ENCODE results near the gene SHC1. TPM values are rescaled to one million over a fixed set of nuclear protein-coding genes. Genes with fewer than 3 reads are reported as not detected.
"Not testable (repeated sequence)": the region's sequence is repeated elsewhere in the genome, so short reads cannot be mapped to it uniquely, and the experiment has no call there.

The SHC1 gene
- total RNA-seq, 1 experiment from 2014 or later, result 885 TPM

GRCh38 chr1:154989195-154989860, 18.8 kb upstream of the SHC1 start:
- ChIA-PET CTCF (interaction anchor here (0.9 to 1.9 kb wide), 4 partner anchors 12 to 63 kb away, joined by 4 to 7 read pairs (median 4); no protein-coding TSS in a partner anchor), POLR2A (interaction anchor here (1.5 to 41.1 kb wide), 3 partner anchors 0 to 72 kb away, joined by 4 to 1917 read pairs (median 1917); partner anchors contain the start of genes CKS1B, FLAD1, LENEP and PBXIP1)
- Mint-ChIP-seq H3K9me3 (ENCODE audit: unreplicated experiment) (no peaks in the 10 kb centered on the region), H3K27ac (ENCODE audit: low read depth, unreplicated experiment) (no peak overlapping the region), H3K4me3 (ENCODE audit: unreplicated experiment) (no peak overlapping the region), H3K27me3 (ENCODE audit: insufficient read depth, unreplicated experiment) (no peaks in the 10 kb centered on the region), H3K36me3 (ENCODE audit: insufficient read depth, unreplicated experiment) (peaks cover 67% of the 10 kb centered on the region), H3K4me1 (ENCODE audit: insufficient read depth, unreplicated experiment) (peaks cover 12% of the 10 kb centered on the region)
- no TSS peak for BruUV-seq (replicated peaks)
- DNase-seq (ENCODE audit: unreplicated experiment), result no peak
- TF ChIP-seq CTCF (IDR thresholded peaks at IDR 0.05; ENCODE audit: unreplicated experiment), result no peak
- intact Hi-C loops (cut with micrococcal nuclease), result no loop called here

GRCh38 chr1:154988058-154988954, 17.8 kb upstream of the SHC1 start:
- Mint-ChIP-seq H3K27ac (ENCODE audit: low read depth, unreplicated experiment) (no peak overlapping the region), H3K36me3 (ENCODE audit: insufficient read depth, unreplicated experiment) (peaks cover 67% of the 10 kb centered on the region), H3K9me3 (ENCODE audit: unreplicated experiment) (no peaks in the 10 kb centered on the region), H3K4me1 (ENCODE audit: insufficient read depth, unreplicated experiment) (peaks cover 17% of the 10 kb centered on the region), H3K4me3 (ENCODE audit: unreplicated experiment) (no peak overlapping the region), H3K27me3 (ENCODE audit: insufficient read depth, unreplicated experiment) (no peaks in the 10 kb centered on the region)
- no TSS peak for BruUV-seq (replicated peaks)
- TF ChIP-seq CTCF (IDR thresholded peaks at IDR 0.05; ENCODE audit: unreplicated experiment), result no peak
- CTCF ChIA-PET, result interaction anchor here (0.6 to 7.3 kb wide), 10 partner anchors 9 to 183 kb away, joined by 3 to 118 read pairs (median 4); partner anchors contain the start of genes LENEP and SHC1
- no peak for DNase-seq (ENCODE audit: unreplicated experiment)
- POLR2A ChIA-PET, result interaction anchor here (0.6 to 41.1 kb wide), 5 partner anchors 1 to 94 kb away, joined by 3 to 1917 read pairs (median 4); partner anchors contain the start of genes CKS1B, FLAD1, LENEP and PBXIP1
- intact Hi-C loops (cut with micrococcal nuclease), result no loop called here

- TF ChIP-seq CTCF (IDR thresholded peaks at IDR 0.05; ENCODE audit: unreplicated experiment), result no peak
- Mint-ChIP-seq H3K4me3 (ENCODE audit: unreplicated experiment) (no peak overlapping the region), H3K4me1 (ENCODE audit: insufficient read depth, unreplicated experiment) (peaks cover 17% of the 10 kb centered on the region), H3K27ac (ENCODE audit: low read depth, unreplicated experiment) (no peak overlapping the region), H3K27me3 (ENCODE audit: insufficient read depth, unreplicated experiment) (no peaks in the 10 kb centered on the region), H3K36me3 (ENCODE audit: insufficient read depth, unreplicated experiment) (peaks cover 67% of the 10 kb centered on the region), H3K9me3 (ENCODE audit: unreplicated experiment) (no peaks in the 10 kb centered on the region)
- intact Hi-C loops (cut with micrococcal nuclease), result no loop called here
- no TSS peak for BruUV-seq (replicated peaks)
- DNase-seq (ENCODE audit: unreplicated experiment), result peak; percentile 79
- CTCF ChIA-PET, result interaction anchor here (0.7 to 7.3 kb wide), 8 partner anchors 9 to 209 kb away, joined by 3 to 118 read pairs (median 4); partner anchors contain the start of genes LENEP and SHC1
- POLR2A ChIA-PET, result interaction anchor here (0.6 to 41.1 kb wide), 5 partner anchors 2 to 95 kb away, joined by 3 to 1917 read pairs (median 4); partner anchors contain the start of genes CKS1B, FLAD1, LENEP and PBXIP1
These were observed 16.8 kb upstream of the SHC1 start for GRCh38 chr1:154987326-154987725.

GRCh38 chr1:154986736-154987135, 16.2 kb upstream of the SHC1 start:
- Mint-ChIP-seq H3K36me3 (ENCODE audit: insufficient read depth, unreplicated experiment) (peaks cover 67% of the 10 kb centered on the region), H3K4me1 (ENCODE audit: insufficient read depth, unreplicated experiment) (peaks cover 17% of the 10 kb centered on the region)
- H3K4me3 Mint-ChIP-seq (ENCODE audit: unreplicated experiment); DNase-seq (ENCODE audit: unreplicated experiment); BruUV-seq (replicated peaks); intact Hi-C loops (cut with micrococcal nuclease); H3K27me3 Mint-ChIP-seq (ENCODE audit: insufficient read depth, unreplicated experiment); H3K9me3 Mint-ChIP-seq (ENCODE audit: unreplicated experiment); H3K27ac Mint-ChIP-seq (ENCODE audit: low read depth, unreplicated experiment): not testable (repeated sequence)
- POLR2A ChIA-PET, result interaction anchor here (39.6 to 41.1 kb wide), 2 partner anchors 2 to 16 kb away, joined by 1917 read pairs; partner anchors contain the start of genes CKS1B, FLAD1, LENEP and PBXIP1
- CTCF ChIA-PET, result interaction anchor here (0.7 to 7.3 kb wide), 4 partner anchors 10 to 210 kb away, joined by 3 to 118 read pairs (median 4); partner anchors contain the start of gene LENEP
